Mesendoderm (in vitro differentiated cells): Measurements from ENCODE around the gene ARHGEF2.

ENCODE experiments used
- DNase-seq: peaks from one replicate; pipeline ENCODE4 v3.0.0; 2013
- H2AK5ac ChIP-seq: 2 replicates; pipeline ENCODE4 v1.6.1; 2013; ENCODE audit warnings: low read length, inconsistent platforms
- H2BK120ac ChIP-seq: 2 replicates; pipeline ENCODE4 v1.6.1; 2013; ENCODE audit warnings: low read depth, mild to moderate bottlenecking, low read length, moderate library complexity, mixed read lengths
- H2BK15ac ChIP-seq: replicated peaks from 2 replicates; pipeline ENCODE4 v1.6.1; 2013; ENCODE audit warnings: low read depth, mild to moderate bottlenecking, moderate library complexity
- H2BK5ac ChIP-seq: 2 replicates; pipeline ENCODE4 v1.6.1; 2013; ENCODE audit warnings: low read length, inconsistent platforms
- H3K18ac ChIP-seq: 2 replicates; pipeline ENCODE4 v1.6.1; 2013; ENCODE audit warnings: mild to moderate bottlenecking, low read length, mixed read lengths
- H3K23ac ChIP-seq: one replicate; pipeline ENCODE4 v1.6.1; 2013; ENCODE audit warnings: low read length
- H3K27ac ChIP-seq: 2 replicates; pipeline ENCODE4 v1.5.1; 2013; ENCODE audit warnings: low read depth, mild to moderate bottlenecking, inconsistent platforms, low read length, moderate library complexity
- H3K27me3 ChIP-seq: 2 replicates; pipeline ENCODE4 v1.6.1; 2013; ENCODE audit warnings: low read length, control low read depth, mild to moderate bottlenecking, inconsistent platforms; ENCODE audit not compliant: insufficient read depth, poor library complexity
- H3K36me3 ChIP-seq: 2 replicates; pipeline ENCODE4 v1.6.1; 2013; ENCODE audit warnings: low read length, inconsistent platforms; ENCODE audit not compliant: control insufficient read depth, insufficient read depth
- H3K4ac ChIP-seq: one replicate; pipeline ENCODE4 v1.6.1; 2013; ENCODE audit warnings: low read depth, mild to moderate bottlenecking, low read length, moderate library complexity
- H3K4me1 ChIP-seq: 2 replicates; pipeline ENCODE4 v1.6.1; 2013; ENCODE audit warnings: low read depth, low read length, inconsistent platforms; ENCODE audit not compliant: control insufficient read depth
- H3K4me2 ChIP-seq: 2 replicates; pipeline ENCODE4 v1.6.1; 2013; ENCODE audit warnings: low read length
- H3K4me3 ChIP-seq: 2 replicates; pipeline ENCODE4 v1.5.1; 2013; ENCODE audit warnings: mild to moderate bottlenecking, low read length
- H3K56ac ChIP-seq: one replicate; pipeline ENCODE4 v1.6.1; 2013; ENCODE audit warnings: low read length
- H3K79me1 ChIP-seq: 2 replicates; pipeline ENCODE4 v1.6.1; 2013; ENCODE audit warnings: low read length, inconsistent platforms
- H3K79me2 ChIP-seq: 2 replicates; pipeline ENCODE4 v1.6.1; 2013; ENCODE audit warnings: mild to moderate bottlenecking, low read length; ENCODE audit not compliant: control insufficient read depth, insufficient read depth
- H3K9ac ChIP-seq: 2 replicates; pipeline ENCODE4 v1.6.1; 2013; ENCODE audit warnings: low read length, inconsistent platforms
- H4K5ac ChIP-seq: one replicate; pipeline ENCODE4 v1.6.1; 2013; ENCODE audit warnings: low read length
- H4K8ac ChIP-seq: one replicate; pipeline ENCODE4 v1.6.1; 2013; ENCODE audit warnings: low read depth, mild to moderate bottlenecking, control low read depth, low read length, moderate library complexity
- WGBS: extraction: QIAGEN DNeasy Blood & Tissue Kit; methylation state at CpG from one replicate; pipeline ENCODE4 v1.1.7; 2013; ENCODE audit warnings: low lambda C conversion rate, missing lambda C conversion rate; ENCODE audit not compliant: insufficient coverage; ENCODE audit errors: extremely low coverage; 5-methylcytosine and 5-hydroxymethylcytosine counted together

Gene ARHGEF2

DNA sequence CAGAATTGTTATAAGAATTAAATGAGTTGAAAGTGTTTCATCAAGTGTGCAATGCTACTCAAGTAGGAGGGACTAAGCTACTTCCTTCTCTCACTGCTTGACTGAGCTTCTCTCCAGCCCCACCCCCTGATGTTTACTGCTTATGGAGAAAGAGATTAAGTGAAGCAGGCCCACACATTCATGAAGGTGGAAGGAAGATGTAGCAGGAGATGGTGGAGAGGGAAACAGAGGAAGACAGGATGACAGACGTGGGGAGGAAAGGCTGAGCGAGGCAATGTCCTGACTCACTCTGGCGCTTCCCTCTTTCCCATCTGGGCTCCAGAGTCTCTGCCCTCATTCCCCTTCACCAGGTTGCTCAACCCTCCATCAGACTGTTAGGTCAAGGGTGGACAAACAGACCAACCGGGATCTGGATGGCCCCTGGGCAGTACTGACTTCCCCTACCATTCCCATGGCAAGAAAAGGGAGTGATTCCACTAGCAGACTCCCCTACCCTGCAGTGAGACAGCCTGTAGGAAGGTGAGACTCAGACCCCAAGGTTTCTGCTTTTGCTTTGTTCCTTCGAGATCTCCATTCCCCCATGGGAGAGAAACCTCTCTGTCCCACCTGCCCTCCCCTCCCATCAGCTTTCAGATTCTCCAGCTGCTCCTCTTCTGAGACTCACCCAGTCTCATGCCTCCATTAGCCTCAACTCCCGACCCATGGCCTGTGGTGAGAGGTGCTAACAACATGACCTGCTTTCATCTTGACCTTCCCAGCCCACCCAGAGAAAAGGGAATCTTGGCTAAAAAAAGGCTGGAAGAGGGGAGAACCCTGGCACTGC lies 3.1 kb upstream of the ARHGEF2 start:
- Histone ChIP-seq H2BK5ac (no peak overlapping the region), H3K79me2 (peaks cover 14% of the 10 kb centered on the region), H3K4ac (no peak overlapping the region), H3K23ac (no peak overlapping the region), H4K8ac (no peak overlapping the region), H3K4me2 (no peak overlapping the region), H3K36me3 (no peaks in the 10 kb centered on the region), H3K27ac (no peak overlapping the region), H2AK5ac (peak overlapping the region; percentile 34), H2BK120ac (no peak overlapping the region), H3K79me1 (peaks cover 4% of the 10 kb centered on the region), H2BK15ac (no peak overlapping the region), H3K56ac (peak overlapping the region; percentile 9), H3K4me3 (no peak overlapping the region), H3K27me3 (no peaks in the 10 kb centered on the region), H3K18ac (no peak overlapping the region), H4K5ac (no peak overlapping the region), H3K9ac (no peak overlapping the region), H3K4me1 (peaks cover 10% of the 10 kb centered on the region)
- WGBS: no CpG with 5 or more reads among the region's 6 CpGs
- no peak for DNase-seq

GRCh38 chr1:155979597-155980343 lies 1.4 kb upstream of the ARHGEF2 start:
- peak overlapping the region; percentile 98 for H3K4ac ChIP-seq
- H3K4me1 ChIP-seq: peaks cover 19% of the 10 kb centered on the region
- H2BK5ac ChIP-seq: no peak overlapping the region
- peak overlapping the region; percentile 56 for H2BK120ac ChIP-seq
- no peak overlapping the region for H4K5ac ChIP-seq
- no peak overlapping the region for H3K4me3 ChIP-seq
- no CpG with 5 or more reads among the region's 4 CpGs for WGBS
- no peak overlapping the region for H3K23ac ChIP-seq
- no peak overlapping the region for H2BK15ac ChIP-seq
- H3K18ac ChIP-seq: peak overlapping the region; percentile 99
- peak overlapping the region; percentile 95 for H3K9ac ChIP-seq
- peaks cover 12% of the 10 kb centered on the region for H3K79me1 ChIP-seq
- no peak overlapping the region for H2AK5ac ChIP-seq
- H3K36me3 ChIP-seq: no peaks in the 10 kb centered on the region
- peak overlapping the region; percentile 97 for H3K56ac ChIP-seq
- no peaks in the 10 kb centered on the region for H3K27me3 ChIP-seq
- peak overlapping the region; percentile 91 for H3K27ac ChIP-seq
- peaks cover 31% of the 10 kb centered on the region for H3K79me2 ChIP-seq
- DNase-seq: no peak
- peak overlapping the region; percentile 80 for H3K4me2 ChIP-seq
- no peak overlapping the region for H4K8ac ChIP-seq

GRCh38 chr1:155978973-155979429 lies 654 bp upstream of the ARHGEF2 start:
- no peak overlapping the region for H4K8ac ChIP-seq
- WGBS: no CpG with 5 or more reads among the region's 8 CpGs
- no peak overlapping the region for H2BK15ac ChIP-seq
- peak overlapping the region; percentile 95 for H3K9ac ChIP-seq
- H3K36me3 ChIP-seq: no peaks in the 10 kb centered on the region
- no peaks in the 10 kb centered on the region for H3K27me3 ChIP-seq
- no peak overlapping the region for H2AK5ac ChIP-seq
- peak overlapping the region; percentile 99 for H3K18ac ChIP-seq
- peak overlapping the region; percentile 98 for H3K4ac ChIP-seq
- no peak overlapping the region for H3K23ac ChIP-seq
- peaks cover 18% of the 10 kb centered on the region for H3K79me1 ChIP-seq
- H3K4me3 ChIP-seq: peak overlapping the region; percentile 78
- peak overlapping the region; percentile 80 for H3K4me2 ChIP-seq
- no peak for DNase-seq
- H4K5ac ChIP-seq: no peak overlapping the region
- peaks cover 39% of the 10 kb centered on the region for H3K79me2 ChIP-seq
- H3K4me1 ChIP-seq: peaks cover 20% of the 10 kb centered on the region
- peak overlapping the region; percentile 91 for H3K27ac ChIP-seq
- peak overlapping the region; percentile 97 for H3K56ac ChIP-seq
- peak overlapping the region; percentile 56 for H2BK120ac ChIP-seq
- peak overlapping the region; percentile 49 for H2BK5ac ChIP-seq

DNA sequence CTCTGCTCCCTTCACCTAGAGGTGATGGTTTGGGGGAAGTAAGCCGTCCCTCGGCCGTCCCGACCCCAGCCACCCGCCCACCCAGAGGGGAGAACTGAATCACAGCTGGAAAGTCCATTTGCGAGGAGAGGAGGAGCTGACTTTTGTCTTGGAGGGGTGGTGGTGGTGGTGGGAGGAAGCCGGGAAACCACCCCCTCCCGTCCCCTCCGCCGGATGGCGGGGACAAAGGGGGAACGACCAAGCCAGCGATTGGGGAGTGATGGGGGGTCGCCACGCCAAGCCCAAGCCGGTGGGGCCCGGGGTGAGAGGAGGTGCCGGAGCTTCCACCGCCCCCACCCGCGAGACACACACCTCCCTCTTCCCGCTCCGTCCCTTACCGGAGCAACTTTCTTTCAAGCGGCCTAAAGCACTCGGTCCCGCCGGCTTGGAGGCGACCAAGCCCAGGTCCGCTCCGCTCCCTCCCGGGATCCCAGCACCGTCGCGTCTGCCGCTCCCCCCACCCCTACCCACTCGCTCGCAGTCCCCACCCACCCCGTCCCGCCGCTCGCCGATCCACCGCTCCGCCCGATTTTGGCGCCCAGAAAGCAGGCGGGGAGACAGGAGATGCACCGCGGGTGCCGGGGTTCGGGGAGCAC lies 540 bp downstream of the ARHGEF2 start:
- Histone ChIP-seq H3K56ac (peak overlapping the region; percentile 97), H4K8ac (no peak overlapping the region), H3K4ac (peak overlapping the region; percentile 98), H3K4me1 (peaks cover 20% of the 10 kb centered on the region), H4K5ac (no peak overlapping the region), H3K36me3 (no peaks in the 10 kb centered on the region), H3K27ac (peak overlapping the region; percentile 91), H2BK5ac (peak overlapping the region; percentile 92), H3K79me1 (peaks cover 21% of the 10 kb centered on the region), H2BK120ac (peak overlapping the region; percentile 75), H3K27me3 (no peaks in the 10 kb centered on the region), H3K4me2 (peak overlapping the region; percentile 91), H2AK5ac (no peak overlapping the region), H3K9ac (peak overlapping the region; percentile 95), H3K18ac (peak overlapping the region; percentile 99), H2BK15ac (peak overlapping the region; percentile 86), H3K23ac (peak overlapping the region; percentile 83), H3K4me3 (peak overlapping the region; percentile 78), H3K79me2 (peaks cover 49% of the 10 kb centered on the region)
- DNase-seq: peak; percentile 76
- no CpG with 5 or more reads among the region's 52 CpGs for WGBS

DNA sequence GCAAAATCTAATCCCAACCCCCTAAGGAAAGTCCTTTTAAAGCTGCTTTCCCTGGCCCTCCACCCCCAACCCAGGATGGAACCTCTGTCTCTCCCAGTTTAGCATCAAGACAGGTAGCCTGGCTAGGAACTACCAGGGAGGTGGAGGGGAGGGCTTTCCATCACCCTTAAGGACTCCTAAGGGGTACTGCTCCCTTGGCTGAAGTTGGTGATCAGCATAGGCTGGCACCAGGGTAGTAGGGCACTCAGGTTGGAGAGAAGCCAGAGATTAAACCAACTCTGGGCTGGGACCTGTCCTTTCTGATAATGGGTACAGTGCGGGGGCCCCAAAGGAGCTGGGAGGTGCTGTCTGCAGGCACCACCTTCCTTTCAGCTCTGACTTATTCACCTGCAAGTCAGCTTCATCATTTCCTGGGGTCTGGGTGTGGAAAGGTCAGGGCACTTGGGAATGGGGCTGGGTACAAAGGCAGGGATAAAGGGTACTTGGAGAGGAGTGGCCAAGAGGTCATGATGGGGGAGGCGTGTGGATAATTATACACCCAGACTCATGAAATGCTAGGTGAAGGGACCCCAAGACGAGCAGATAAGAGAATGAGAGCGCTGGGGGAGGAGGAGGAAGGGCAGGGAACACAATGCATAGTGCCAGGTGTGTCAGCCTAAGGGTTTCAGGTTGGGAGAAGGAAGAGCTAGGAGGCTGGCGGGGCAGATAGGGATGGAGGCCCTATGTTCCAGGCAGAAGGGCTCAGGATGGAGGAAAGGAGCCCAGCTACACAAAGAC lies 1.2 kb downstream of the ARHGEF2 start:
- peak overlapping the region; percentile 78 for H3K4me3 ChIP-seq
- peak; percentile 59 for DNase-seq
- peak overlapping the region; percentile 78 for H2BK5ac ChIP-seq
- no peak overlapping the region for H3K4ac ChIP-seq
- no peaks in the 10 kb centered on the region for H3K27me3 ChIP-seq
- peaks cover 56% of the 10 kb centered on the region for H3K79me2 ChIP-seq
- peak overlapping the region; percentile 99 for H3K18ac ChIP-seq
- no CpG with 5 or more reads among the region's 5 CpGs for WGBS
- H4K8ac ChIP-seq: no peak overlapping the region
- peak overlapping the region; percentile 91 for H3K4me2 ChIP-seq
- no peaks in the 10 kb centered on the region for H3K36me3 ChIP-seq
- peak overlapping the region; percentile 91 for H3K27ac ChIP-seq
- no peak overlapping the region for H2BK120ac ChIP-seq
- H3K79me1 ChIP-seq: peaks cover 27% of the 10 kb centered on the region
- H3K23ac ChIP-seq: peak overlapping the region; percentile 69
- peak overlapping the region; percentile 92 for H2AK5ac ChIP-seq
- H3K56ac ChIP-seq: peak overlapping the region; percentile 97
- no peak overlapping the region for H2BK15ac ChIP-seq
- no peak overlapping the region for H4K5ac ChIP-seq
- peaks cover 20% of the 10 kb centered on the region for H3K4me1 ChIP-seq
- peak overlapping the region; percentile 95 for H3K9ac ChIP-seq
